ENCODE data around the gene LHFPL6.
A peak's percentile ranks its signal among the peaks of the same experiment; 100 is the strongest.
"Not testable (repeated sequence)": the region's sequence is repeated elsewhere in the genome, so short reads cannot be mapped to it uniquely, and the experiment has no call there.

The LHFPL6 gene

DNA sequence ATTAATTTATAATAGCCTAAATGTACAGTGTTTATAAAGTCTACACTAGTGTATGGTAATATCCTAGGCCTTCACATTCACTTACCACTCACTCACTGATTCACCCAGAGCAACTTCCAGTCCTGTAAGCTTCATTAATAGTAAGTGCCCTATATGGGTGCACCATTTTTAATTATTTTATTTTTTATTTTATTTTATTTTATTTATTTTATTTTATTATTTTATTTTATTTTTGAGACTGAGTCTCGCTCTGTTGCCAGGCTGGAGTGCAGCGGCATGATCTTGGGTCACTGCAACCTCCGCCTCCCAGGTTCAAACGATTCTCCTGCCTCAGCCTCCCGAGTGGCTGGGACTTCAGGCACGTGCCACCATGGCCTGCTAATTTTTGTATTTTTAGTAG, 264.9 kb downstream of the LHFPL6 start:
- not testable (repeated sequence) for DNase-seq

GRCh38 chr13:39336937-39337336, 266.1 kb downstream of the LHFPL6 start:
- no peak for DNase-seq

DNA sequence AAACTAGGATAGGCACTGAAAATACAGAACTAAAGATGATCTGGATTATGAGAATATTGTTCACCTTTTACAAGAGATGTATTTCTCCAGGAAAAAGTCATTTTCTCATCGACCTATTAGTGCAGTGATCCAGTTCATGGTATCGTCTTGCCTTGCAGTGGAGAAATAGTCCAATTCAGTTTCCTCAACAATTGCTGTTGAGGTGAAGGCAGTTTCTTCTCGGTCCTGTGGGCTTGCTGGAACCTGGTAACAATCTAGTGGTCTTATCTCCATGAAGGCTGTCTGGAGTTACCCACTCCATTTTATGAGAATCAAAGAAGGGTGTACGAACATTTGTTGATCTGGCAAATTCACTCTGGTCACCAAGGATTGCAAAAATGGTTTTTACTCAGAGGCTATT, 266.8 kb downstream of the LHFPL6 start:
- DNase-seq, result no peak

GRCh38 chr13:39335721-39336120, 267.3 kb downstream of the LHFPL6 start:
- DNase-seq, result no peak

DNA sequence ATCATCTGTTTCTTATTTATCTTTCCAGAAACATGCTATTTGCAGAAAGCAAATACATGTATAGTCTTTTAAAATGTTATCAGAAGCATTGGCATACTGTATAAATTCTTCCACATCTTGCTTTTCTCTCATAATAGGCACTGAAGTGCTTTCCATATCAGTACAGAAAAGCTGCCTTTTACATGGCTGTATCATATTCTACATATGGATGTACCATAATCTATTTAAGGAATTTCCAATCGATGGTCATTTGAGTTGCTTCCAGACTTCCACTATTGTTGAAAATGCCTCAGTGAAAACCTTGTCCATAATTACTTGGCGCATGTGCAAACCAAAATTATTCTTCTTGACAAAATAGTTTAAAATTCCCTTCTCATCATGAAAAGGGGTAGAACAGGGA, 272.5 kb downstream of the LHFPL6 start:
- DNase-seq, result no peak

GRCh38 chr13:39329182-39329639, 273.8 kb downstream of the LHFPL6 start:
- DNase-seq, result no peak

DNA sequence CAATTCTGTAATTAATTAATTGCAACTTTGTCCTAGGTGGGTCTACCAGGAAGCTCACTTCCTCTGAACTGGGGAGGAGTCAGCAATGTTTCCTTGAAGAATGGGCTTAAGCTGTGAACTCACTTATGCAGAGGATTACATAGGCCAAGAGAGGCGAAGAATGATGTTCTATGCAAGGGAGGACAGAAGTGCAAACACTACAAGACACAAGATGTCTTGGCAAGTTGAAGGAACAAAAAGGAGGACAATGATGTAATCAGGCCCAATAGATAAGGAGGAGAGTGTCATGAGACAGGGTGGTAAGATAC, 275.9 kb downstream of the LHFPL6 start:
- DNase-seq, result no peak

- no peak for DNase-seq
These were observed 276.4 kb downstream of the LHFPL6 start for GRCh38 chr13:39326469-39327171.

DNA sequence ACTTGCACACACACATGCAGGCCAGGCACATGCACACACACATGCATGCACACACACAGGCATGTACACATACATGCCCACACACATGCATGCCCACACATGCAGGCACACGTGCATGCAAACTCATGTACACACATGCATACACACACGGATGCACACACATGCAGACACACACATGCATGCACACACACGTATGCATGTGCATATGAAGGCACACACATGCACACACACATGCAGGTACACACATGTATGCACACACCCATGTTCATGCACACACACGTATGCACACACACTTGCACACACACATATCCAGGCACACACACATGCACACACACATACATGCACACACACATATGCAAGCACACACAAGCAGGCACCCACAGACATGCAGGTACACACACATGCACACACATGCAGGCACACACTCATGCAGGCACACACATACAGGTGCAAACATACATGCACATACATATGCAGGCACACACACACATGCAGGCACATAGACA, 278.1 kb downstream of the LHFPL6 start:
- no peak for DNase-seq

GRCh38 chr13:39322836-39323585, 280.0 kb downstream of the LHFPL6 start:
- DNase-seq, result no peak

GRCh38 chr13:39321574-39321973, 281.4 kb downstream of the LHFPL6 start:
- DNase-seq, result no peak

GRCh38 chr13:39318161-39318560, 284.8 kb downstream of the LHFPL6 start:
- DNase-seq, result no peak

GRCh38 chr13:39317291-39317690, 285.7 kb downstream of the LHFPL6 start:
- no peak for DNase-seq

DNA sequence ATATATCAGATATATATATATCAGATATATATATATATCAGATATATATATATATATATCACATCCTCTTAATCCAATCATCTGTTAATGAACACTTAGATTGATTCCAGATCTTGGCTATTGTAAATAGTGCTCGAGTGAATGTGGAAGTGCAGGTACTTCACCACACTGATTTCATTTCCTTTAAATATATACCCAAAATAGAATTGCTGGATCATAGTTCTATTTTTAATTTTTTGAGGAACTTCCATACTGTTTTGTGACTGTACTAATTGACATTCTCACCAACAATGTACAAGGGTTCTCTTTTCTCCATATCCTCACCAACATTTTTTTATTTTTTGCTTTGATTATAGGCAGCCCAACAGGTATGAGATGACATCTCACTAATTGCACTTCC, 287.2 kb downstream of the LHFPL6 start:
- no peak for DNase-seq

DNA sequence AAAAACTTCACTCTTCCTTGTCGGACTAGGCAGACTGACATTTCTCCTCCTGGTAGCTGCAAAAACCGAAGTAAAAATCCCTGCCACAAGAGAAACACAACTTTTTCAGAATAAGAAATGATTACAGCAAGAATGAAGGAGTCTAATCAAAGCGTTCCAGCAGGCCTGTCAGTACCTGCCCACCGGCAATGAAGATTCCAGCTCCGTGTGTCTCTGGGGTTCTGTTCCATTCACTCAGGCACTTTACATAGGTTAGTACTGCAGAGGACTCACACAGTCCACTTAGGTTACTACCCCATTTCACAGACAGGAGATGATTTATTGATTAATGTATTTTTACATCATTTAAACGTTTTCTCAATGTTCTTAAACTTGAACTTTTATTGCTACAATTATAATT, 289.3 kb downstream of the LHFPL6 start:
- no peak for DNase-seq

DNA sequence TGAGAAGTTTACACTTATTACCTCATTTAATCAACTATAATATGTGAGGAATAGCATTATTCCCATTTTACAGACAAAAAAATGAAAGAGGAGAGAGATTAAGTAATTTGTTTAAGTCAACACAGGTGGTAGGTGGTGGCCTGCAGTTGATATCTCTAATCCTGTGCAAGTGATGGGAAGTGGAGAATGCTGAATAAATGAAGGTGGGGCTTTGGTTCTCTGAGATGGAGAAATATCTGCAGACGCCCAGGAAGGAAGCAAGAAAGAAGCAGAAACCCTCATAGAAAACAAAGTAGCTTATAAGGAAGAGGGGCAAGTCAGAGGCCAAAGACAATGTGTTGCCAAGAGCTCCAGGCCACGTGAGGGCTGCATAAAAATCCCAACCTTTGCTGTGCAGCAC, 290.4 kb downstream of the LHFPL6 start:
- DNase-seq, result no peak

DNA sequence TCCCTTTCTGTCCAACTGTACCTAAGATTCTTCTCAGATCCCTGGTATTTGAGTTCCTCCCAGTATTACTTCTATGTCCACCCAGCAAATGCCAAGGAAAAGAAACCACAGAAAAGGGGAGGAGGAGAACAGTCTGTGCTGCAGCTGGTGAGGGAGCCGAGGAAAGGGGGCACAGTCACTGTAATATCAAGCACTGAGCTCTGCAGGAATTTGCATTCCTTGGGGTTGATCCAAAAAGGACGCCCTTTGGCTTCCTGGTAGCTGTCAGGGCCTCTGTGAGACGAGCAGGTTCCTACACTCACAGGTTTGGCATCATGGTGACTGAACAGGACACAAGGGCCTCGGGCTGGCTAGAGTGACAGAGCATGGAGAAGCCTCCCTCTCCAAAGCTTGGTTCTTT, 291.4 kb downstream of the LHFPL6 start:
- no peak for DNase-seq

- DNase-seq, result no peak
These were observed 292.0 kb downstream of the LHFPL6 start for GRCh38 chr13:39310961-39311360.

DNA sequence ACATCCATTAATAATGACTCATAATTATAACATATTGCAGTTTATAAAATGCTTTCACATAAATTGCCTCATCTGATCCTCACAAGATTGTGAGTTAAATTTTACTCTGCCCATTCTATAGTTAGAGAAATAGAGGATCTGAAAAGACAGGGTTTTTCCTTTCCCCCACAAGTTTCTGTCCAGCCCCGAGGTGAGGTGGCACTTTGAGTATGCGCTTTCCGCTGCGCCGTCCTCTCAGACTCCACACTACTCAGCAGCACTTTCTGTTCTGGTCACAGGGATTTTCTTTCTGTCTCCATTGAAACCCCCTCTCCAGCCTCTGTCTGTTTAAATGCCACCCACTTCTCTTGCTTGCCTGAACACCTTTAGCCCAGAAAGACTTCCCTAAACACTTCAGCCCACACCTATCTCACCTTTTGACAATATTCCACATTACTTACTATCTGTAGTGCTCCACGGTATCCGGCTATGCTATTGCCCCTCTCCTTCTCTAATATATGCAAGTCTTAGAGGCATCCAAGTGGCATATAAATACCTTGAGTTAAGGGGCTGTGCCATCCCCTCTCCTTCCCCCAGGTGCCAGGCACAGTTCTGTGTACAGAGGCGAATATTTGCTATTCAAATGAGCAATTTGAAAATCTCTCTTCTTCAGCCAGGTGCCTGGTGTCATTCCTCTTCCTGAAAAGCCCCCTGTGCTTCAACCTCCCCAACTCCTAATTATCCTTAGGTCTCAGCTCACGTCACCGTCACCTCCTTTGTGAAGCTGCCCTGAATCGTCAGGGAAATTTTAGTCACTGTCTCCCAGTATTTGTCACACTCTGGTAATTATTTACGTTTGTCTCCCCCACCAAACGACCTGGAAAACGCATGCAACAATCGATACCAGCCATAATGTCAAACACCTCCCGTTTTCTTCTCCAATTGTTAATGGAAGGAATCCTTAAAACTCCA, 296.1 kb downstream of the LHFPL6 start:
- DNase-seq, result peak; percentile 13

DNA sequence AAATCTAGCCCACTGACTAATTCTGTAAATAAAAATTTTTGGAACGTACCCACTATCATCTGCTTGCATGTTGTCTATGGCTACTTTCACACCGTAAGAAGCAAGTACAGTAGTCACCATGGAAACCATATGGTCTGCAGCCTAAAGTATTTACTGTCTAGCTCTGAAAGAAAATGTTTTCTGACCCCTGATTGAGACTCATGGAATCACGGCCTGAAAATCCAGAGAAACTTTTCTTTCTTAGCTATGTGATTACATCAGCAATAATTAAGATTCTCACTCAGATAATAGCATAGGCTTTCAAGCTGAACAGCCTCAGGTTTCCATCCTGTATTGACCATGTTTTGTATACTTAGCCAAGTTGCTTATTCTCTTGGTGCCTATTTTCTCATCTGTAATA, 300.2 kb downstream of the LHFPL6 start:
- DNase-seq, result no peak

GRCh38 chr13:39298951-39299350, 304.0 kb downstream of the LHFPL6 start:
- no peak for DNase-seq

- DNase-seq, result no peak
These were observed 305.3 kb downstream of the LHFPL6 start for GRCh38 chr13:39297664-39298171.

- DNase-seq, result no peak
These were observed 306.0 kb downstream of the LHFPL6 start for GRCh38 chr13:39297023-39297422.
